Right renal cortex interstitium (tissue), 3 donors: Measurements from ENCODE around the gene CLMP. TPM values are rescaled to one million over a fixed set of nuclear protein-coding genes. Genes with fewer than 3 reads are reported as not detected.
A peak's percentile ranks its signal among the peaks of the same experiment; 100 is the strongest.
"Not testable (repeated sequence)": the region's sequence is repeated elsewhere in the genome, so short reads cannot be mapped to it uniquely, and the experiment has no call there.

Experiments used
- DNase-seq, 3 donors: peaks; one replicate each; pipeline ENCODE4 v3.0.0-alpha.2; 2013; ENCODE audit warnings: low read depth in 3 of 3, low spot score in 2 of 3
- polyA plus RNA-seq, 3 donors: library from polyadenylated mRNA; unstranded; fragments of 120-200 nt; gene quantifications; one replicate each; pipeline ENCODE4 v1.2.1, GENCODE V29; 2013; ENCODE audit not compliant: insufficient read length in 3 of 3

CLMP gene
- polyA plus RNA-seq, 3 donors: 34.5 to 39.4 (median 38.4) TPM

GRCh38 chr11:123143476-123143875, 51.6 kb downstream of the CLMP start:
- DNase-seq: no peak

GRCh38 chr11:123139206-123139605, 55.8 kb downstream of the CLMP start:
- no peak for DNase-seq

- peak; percentile 71 to 78 (median 78) for DNase-seq
Observed at GRCh38 chr11:123137431-123138224, 57.4 kb downstream of the CLMP start.

DNA sequence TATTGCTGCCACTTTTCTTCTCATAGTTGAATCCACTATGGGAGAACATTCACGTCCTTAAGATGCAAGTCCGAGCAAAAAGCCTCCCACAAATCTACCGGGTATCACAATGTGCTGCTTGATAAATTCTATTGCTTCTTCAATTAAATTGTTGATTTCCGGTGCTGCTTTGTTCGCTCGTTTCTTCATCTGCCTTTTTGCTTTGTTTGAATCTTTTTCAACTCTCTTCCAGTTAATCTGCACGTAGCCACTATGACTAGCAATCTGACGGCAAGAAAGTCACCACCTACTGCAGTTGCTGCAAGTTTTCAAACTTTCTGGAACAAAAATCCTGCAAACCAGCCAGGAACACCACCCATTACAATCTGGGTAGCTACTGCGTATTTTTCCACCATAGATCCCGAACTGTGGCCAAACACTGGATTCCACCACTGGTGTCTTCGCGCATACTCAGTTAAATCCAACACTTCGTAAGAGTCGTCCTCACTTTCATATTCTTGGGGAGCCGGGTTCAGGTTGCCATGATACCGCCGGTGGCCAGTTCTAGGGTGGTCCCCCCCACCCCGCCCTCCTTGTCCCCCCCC, 59.1 kb downstream of the CLMP start:
- no peak for DNase-seq

- DNase-seq: no peak
Observed at GRCh38 chr11:123132881-123133280, 62.2 kb downstream of the CLMP start.

DNA sequence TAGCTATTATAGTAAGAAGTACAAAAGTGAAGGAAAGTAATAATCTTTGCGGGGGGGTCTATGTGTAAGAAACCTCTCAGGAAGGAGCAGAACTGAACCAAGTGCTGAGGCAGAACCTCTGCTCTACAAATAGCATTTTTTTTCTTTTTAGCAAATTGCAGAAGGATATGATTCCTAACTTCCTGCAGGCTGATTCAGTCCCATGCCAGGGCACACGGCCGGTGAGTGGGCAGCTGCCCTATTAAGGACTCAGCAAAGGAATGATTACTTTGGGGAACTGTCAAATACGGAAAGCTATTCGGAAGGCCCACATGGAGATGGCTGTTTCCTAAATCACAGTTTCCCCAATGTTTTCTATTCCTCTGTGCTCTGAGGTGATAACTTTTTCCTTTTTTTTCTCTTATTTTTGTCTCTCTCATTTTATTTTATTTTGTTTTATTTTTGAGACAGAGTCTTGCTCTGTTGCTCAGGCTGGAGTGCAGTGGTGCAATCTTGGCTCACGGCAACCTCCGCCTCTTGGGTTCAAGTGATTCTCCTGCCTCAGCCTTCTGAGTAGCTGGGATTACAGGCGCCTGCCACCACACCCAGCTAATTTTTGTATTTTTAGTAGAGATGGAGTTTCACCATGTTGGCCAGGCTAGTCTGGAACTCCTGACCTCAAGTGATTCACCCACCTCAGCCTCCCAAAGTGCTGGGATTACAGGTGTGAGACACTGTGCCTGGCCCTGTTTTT, 62.8 kb downstream of the CLMP start:
- DNase-seq: not testable (repeated sequence)

DNA sequence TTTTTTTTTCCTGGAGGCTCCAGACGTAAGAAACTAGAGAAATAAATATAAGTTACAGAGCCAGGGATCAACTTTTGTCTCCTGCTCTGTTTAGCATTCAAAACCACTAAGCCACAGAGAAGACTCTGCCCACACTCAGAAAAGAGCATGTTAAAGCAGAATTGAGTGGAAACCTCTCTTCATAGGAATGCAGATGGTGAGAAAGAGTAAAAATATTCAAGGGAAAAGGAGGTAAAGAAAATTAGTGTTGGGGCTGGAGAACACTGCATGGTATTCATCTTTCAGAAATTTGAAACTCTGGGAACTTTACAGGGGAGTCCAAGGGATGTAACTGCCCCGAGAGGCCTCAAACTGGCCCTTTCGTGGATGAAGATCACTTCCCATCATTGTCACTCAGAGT, 65.1 kb downstream of the CLMP start:
- DNase-seq: no peak

GRCh38 chr11:123125169-123125568, 69.9 kb downstream of the CLMP start:
- DNase-seq: no peak

- no peak for DNase-seq
Observed at GRCh38 chr11:123122852-123123251, 72.2 kb downstream of the CLMP start.

DNA sequence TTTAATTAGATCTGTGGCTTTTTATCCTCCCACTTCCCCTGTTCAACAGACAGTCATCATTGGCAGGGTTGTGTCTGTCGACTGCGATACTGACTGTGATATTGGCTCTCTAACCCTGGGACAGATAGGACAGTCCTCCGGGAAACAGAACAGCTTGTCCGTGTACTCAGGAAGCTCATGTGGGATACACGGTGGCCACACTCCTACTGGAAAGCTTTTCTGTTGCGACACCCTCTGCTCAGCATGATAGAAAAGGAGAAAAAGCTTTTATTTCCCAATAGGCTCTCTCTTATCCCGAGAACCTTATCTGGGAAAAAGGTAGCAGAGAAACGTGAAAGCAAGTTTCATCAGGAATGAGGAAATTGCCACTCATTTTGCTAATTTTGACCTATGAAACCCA, 72.7 kb downstream of the CLMP start:
- DNase-seq: no peak

DNA sequence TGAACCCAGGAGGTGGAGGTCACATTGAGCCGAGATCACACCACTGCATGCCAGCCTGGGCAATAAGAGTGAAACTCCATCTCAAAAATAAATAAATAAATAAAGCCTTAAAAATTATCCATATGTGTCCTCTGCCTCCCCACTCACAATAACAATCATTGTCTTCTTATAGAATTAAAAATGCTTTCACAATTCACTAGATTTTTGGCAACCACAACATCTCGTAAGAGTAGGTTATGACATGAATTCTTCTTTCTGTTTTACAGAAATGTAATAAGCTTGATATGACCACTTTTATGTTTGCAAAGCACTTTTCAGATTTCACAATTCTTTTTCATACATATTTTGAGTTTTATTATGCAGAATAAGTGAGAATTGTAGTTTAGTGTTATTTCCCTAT, 78.6 kb downstream of the CLMP start:
- DNase-seq: no peak

DNA sequence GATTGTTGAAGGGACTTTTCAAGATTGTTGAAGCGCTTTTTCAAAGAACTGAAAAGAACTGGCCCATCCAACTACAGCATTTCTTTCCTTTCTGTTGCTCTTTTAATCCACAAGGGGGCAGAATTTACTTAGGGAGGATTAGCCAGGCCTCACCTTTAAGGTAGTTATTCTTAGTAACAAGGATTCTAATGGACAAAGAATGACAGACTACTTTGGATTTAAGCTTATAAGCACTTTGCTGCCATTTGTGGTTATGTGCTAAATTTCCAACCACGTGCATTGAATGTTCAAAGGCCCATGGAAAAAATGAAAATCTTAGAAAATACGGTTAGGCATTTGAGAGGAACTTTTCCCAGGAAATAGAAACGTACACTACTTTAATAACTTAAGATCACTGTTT, 83.6 kb downstream of the CLMP start:
- DNase-seq: no peak

DNA sequence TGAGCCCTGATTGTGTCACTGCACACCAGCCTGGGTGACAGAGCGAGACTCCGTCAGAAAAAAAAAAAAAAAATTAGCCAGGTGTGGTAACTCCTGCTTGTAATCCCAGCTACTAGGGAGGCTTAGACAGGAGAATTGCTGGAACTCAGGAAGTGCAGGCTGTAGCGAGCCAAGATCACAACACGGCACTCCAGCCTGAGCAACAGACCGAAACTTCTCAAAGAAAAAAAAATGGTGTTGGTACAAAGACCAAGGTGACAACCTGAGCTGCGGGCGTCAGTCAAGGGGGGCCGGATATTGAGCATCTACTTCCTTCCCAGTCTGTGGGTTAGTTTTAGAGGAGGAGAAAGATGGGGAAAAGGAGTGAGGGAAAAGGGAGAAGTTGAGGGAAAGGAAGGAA, 84.7 kb downstream of the CLMP start:
- DNase-seq: no peak

DNA sequence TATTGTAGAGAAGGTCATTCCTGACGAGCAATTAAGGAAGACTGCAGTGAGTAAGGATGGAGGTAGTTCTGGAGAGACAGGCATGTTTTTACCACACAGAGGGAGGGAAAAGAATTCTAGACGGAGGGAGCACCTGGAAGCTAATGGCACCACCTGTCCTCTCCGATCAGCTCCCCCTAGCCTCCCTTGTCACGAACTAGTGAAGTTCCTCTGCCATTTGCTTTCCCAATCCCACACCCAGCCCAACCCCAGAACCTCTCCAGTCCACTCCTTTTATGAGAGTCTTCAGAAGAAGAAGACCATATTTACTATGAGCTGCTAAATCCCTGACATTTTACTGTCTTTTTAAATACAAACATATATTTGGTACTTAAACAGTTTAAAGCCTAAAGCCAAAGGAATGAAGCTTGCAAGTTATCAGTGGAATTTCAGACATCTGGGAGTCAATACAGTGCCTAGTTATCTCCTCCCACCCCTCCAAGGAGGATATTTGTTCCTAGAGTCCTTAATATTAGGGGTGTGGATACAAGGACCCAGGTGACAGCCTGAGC, 87.0 kb downstream of the CLMP start:
- no peak for DNase-seq

DNA sequence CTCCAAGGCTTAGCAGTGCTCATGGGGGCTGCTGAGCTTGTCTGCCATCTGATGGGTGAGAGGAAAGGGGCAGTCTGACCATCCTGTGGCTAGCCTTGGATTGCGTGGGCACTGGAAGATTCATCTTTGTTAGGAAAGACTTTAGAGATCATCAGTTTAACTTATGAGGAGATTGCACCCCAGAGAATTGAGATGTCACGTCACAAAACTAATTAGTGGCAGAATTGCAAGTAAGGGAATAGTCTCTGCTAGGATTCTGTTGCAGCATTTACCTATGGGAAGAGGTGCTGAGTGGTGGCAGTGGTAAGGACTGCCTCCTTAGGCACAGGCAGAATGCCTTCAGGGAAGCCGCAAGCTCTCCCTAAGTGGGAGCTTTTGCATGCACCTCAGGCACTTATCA, 90.4 kb downstream of the CLMP start:
- no peak for DNase-seq

- DNase-seq: peak; percentile 65 to 68 (median 66)
Observed at GRCh38 chr11:123103326-123103980, 91.6 kb downstream of the CLMP start.

DNA sequence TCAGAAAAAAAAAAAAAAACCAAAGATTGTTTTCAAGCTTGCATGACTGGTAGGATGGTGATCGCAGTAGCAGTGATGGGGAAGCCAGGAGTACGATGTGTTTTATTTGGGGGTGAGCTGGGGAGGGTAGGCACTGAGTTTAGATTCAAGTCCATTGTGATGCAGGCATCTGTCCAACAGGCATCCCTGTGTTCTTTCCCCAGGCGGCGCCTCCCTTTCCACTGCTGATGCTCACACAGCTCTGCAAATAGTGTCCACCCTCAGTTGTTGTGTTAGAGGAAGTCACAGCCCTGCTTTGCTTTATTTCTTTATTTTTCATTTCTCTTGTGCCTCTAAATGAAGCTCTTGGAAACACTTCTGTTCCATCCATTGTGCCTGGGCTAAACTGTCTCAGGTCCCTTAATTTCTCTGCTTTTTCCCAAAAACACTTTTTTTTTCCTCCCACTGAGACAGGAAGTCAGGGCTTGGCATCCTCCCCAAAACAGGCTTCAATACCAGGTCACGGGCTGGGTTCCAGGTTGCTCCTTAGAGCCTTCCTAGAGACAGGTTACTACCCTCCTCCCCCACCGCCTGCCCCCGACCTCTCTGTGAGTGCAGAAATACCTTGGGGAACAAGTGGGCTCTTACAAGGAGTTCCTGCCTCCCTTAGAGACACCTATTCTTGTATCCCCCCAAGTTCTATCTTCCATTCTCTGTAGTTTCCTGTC, 94.5 kb downstream of the CLMP start:
- no peak for DNase-seq

- DNase-seq: no peak
Observed at GRCh38 chr11:123098990-123099389, 96.1 kb downstream of the CLMP start.

- no peak for DNase-seq
Observed at GRCh38 chr11:123093739-123094138, 101.3 kb downstream of the CLMP start.

DNA sequence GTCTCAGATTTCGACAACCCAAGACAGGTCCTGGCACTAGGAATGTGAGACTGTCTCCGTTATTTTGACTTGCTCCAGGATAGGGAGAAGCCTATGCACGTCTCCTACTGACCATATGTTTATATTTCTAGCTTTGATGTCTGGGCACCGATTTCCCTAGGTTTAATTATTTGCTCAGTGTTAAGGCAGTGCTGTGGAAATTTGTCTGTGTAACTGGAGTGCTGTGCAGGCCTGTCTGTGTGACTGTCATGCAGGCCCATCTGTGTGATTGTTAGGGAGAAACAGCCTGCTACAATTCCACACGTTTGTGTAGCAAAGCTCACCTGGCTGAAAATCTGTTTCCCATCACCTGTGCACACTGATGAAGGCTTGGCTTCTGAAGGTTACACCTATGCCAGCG, 103.5 kb downstream of the CLMP start:
- no peak for DNase-seq
